ENCODE results near the gene RAB2B.

The RAB2B gene

DNA sequence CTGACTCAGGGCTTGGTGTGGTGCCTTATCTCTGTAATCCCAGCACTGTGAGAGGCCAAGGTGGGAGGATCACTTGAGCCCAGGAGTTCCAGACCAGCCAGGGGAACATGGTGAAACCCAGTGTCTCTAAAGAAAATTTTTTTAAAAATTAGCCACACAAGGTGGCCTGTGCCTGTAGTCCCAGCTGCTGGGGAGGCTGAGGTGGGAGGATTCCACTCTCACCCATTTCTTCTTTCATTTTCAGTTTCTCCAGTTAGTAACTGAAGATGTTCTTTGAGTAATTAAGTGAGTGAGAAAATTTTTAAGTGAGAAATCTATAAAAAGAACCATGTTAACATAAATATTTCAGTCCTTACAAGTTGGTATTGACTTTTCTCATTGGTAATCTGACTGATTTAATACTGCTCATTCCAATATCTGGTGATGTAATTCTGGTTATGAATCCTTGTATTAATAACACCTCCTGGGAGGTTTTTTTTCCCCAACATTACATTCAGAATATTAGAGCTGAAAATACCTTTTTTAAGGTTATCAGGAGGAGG lies 28.3 kb upstream of the RAB2B start:
- no peak for DNase-seq (ENCODE audit: low read depth, low spot score)
- TF ChIP-seq, protein P1, sequence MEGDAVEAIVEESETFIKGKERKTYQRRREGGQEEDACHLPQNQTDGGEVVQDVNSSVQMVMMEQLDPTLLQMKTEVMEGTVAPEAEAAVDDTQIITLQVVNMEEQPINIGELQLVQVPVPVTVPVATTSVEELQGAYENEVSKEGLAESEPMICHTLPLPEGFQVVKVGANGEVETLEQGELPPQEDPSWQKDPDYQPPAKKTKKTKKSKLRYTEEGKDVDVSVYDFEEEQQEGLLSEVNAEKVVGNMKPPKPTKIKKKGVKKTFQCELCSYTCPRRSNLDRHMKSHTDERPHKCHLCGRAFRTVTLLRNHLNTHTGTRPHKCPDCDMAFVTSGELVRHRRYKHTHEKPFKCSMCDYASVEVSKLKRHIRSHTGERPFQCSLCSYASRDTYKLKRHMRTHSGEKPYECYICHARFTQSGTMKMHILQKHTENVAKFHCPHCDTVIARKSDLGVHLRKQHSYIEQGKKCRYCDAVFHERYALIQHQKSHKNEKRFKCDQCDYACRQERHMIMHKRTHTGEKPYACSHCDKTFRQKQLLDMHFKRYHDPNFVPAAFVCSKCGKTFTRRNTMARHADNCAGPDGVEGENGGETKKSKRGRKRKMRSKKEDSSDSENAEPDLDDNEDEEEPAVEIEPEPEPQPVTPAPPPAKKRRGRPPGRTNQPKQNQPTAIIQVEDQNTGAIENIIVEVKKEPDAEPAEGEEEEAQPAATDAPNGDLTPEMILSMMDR (IDR thresholded peaks at IDR 0.05; ENCODE audit: low read depth, low read length), result no peak
- in situ Hi-C loops (cut with HindIII; ENCODE audit: low sequenced_read_pairs), result no loop called here
- H3K4me3 ChIP-seq (ENCODE audit: low read depth, low read length), result no peak overlapping the region

DNA sequence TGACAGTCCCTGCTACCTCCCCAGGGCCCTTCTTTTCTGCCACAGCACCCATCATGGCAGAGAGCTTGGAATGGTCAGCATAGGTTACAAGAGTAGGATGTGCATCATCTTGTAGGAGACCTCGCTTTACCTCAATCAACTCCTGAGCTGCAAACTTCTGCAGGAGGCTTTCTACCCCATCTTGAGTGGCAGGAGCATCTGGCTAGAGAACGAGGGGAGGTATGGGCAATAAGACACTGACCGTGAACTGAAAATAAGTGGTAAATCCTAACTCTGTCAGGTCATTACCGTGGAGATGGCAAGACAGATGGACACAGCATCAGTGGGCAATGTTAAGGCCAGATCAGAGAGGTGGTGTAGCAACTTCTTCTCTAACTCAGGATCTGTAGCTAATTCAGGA lies 26.6 kb upstream of the RAB2B start:
- TF ChIP-seq, protein P1 (IDR thresholded peaks at IDR 0.05; ENCODE audit: low read depth, low read length), result no peak
- no peak for DNase-seq (ENCODE audit: low read depth, low spot score)

DNA sequence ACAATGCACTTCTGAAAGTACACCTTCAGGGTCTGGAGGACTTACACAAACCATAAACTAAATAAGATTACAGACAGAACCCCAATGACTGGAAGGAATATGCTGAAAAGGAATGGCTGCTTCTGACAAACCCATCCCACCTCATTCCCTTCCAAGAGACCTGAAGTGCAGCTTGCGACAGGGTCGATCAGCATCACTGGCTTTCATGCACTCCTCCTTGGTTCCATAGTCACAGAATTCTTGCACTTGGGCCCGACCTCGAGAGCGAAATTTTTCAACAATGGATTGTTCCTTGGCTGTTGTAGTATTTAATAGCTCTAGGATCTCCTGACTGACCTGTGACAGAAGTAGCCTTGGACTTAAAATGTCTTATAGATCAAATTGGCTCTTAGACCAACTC lies 24.8 kb upstream of the RAB2B start:
- in situ Hi-C loops (cut with HindIII; ENCODE audit: low sequenced_read_pairs), result no loop called here
- no peak for DNase-seq (ENCODE audit: low read depth, low spot score)
- H3K4me3 ChIP-seq (ENCODE audit: low read depth, low read length), result no peak overlapping the region
- TF ChIP-seq, protein P1 (IDR thresholded peaks at IDR 0.05; ENCODE audit: low read depth, low read length), result no peak

More for the DNA sequence above, 26.6 kb upstream of the RAB2B start:
- H3K4me3 ChIP-seq (ENCODE audit: low read depth, low read length), result no peak overlapping the region
- in situ Hi-C loops (cut with HindIII; ENCODE audit: low sequenced_read_pairs), result no loop called here

DNA sequence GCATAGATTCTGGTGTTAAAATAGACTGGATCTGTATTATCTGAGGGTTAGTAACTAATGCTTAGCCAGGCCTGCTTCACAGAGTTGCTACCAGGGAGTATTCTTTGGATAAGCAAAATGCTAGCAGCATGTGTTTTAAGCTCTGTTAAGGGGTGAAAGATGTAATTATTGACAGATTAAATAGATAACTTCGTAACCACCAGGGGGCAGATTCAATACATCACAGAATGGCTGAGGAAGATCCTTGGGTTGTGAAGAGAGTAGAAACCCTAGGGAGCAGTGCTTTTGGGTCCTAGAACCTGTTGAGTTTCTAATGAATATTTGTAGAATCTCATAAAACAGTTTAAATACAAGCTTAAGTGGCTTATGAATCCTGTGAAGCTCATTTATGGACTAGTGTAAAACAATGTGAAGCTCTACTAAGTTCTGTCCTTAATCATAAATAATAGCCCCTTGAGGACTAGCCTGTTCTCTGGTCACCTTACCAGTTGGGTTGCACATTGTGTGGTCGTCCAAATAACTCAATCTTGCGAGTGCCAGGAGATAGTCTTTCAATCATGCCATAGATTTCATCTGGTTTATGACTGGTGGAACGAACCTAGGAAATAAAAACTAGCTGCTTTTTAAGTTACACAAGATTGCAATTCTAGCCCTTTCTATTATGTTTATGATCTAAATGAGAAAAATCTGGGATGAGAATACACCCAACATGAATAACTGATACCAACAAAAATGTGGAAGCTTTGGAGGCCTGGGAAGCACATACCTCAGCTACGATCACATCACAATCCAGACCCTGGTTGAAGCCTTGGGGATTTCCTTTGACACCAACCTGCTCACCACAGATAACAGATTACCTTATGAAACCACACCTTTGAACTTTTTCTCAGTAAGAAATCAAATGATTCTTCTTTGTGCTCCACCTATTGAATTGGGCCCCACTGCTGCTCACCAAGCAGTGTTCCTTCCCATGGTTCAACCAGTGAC lies 22.1 kb upstream of the RAB2B start:
- H3K4me3 ChIP-seq (ENCODE audit: low read depth, low read length), result no peak overlapping the region
- TF ChIP-seq, protein P1 (IDR thresholded peaks at IDR 0.05; ENCODE audit: low read depth, low read length), result peak; percentile 42
- in situ Hi-C loops (cut with HindIII; ENCODE audit: low sequenced_read_pairs), result no loop called here
- peak; percentile 50 for DNase-seq (ENCODE audit: low read depth, low spot score)

DNA sequence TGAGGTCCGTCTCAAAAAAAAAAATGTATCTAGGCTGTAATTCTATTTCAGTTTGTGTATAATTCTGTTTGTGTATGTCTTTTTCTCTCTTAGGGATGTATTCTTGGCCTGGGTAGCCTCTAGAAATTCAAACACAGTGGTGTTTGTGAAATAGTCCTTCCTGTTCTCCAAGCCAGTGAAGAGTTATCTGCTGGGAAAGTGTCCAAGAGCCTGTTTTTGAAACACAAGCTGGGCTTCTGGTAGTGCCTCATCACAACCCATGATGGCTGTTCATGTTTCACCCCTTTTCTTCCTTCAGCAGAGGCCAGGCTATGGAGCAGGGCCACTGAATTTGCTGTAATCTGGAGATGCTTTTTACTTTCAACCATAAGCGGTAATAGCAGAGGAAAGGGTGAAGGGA lies 19.7 kb upstream of the RAB2B start:
- in situ Hi-C loops (cut with HindIII; ENCODE audit: low sequenced_read_pairs), result no loop called here
- DNase-seq (ENCODE audit: low read depth, low spot score), result no peak
- TF ChIP-seq, protein P1 (IDR thresholded peaks at IDR 0.05; ENCODE audit: low read depth, low read length), result no peak
- no peak overlapping the region for H3K4me3 ChIP-seq (ENCODE audit: low read depth, low read length)

DNA sequence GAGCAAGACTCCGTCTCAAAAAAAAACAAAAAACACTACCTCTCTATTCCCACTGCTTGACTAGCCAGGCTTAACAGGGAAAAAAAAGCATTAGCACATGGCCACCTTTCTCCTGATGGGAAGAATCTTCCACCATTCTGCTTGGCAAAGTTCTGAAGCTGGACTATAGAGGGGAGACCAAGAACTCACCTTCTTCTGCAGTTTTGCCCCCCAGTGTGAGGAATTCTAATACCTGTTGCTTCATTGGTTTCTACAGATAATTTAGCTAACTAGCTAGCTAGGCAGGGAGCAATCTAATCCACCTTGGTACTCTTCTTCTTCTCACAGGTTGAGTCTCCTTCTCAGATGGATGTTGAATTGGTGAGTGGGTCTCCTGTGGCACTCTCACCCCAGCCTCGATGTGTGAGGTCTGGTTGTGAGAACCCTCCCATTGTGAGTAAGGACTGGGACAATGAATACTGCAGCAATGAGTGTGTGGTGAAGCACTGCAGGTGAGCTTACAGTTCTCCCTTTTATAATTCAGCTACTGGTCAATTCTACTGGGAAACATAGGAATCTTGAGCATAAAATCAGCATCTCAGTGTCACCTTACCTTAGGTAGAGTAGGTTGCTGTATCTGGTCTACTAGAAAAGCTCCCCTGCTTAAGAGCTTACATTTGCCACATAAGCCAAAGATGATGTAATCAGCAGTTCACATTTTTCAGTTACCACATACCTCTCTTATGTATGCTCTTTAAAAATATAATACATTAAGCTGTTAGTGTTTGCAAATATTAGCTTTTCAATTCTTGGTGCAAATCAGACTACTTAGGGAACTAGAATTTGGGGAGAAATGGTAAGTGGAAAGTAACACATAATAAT lies 18.4 kb upstream of the RAB2B start:
- TF ChIP-seq, protein P1 (IDR thresholded peaks at IDR 0.05; ENCODE audit: low read depth, low read length), result no peak
- H3K4me3 ChIP-seq (ENCODE audit: low read depth, low read length), result no peak overlapping the region
- peak; percentile 41 for DNase-seq (ENCODE audit: low read depth, low spot score)
- in situ Hi-C loops (cut with HindIII; ENCODE audit: low sequenced_read_pairs), result no loop called here
